Activated CD8-positive, alpha-beta memory T cell treated with anti-CD3 and anti-CD28 coated beads, Interleukin-2, amount 50 U/mL, for 24 hours (primary cell): Measurements from ENCODE around the gene FRYL.
"Not testable (repeated sequence)": the region's sequence is repeated elsewhere in the genome, so short reads cannot be mapped to it uniquely, and the experiment has no call there.

Experiments used
- DNase-seq: peaks from one replicate; pipeline ENCODE4 v3.0.0-alpha.2; 2020; ENCODE audit errors: extremely low read depth

FRYL gene

GRCh38 chr4:48664938-48665337 is 115.1 kb downstream of the FRYL start:
- DNase-seq: no peak

GRCh38 chr4:48661391-48661790 is 118.7 kb downstream of the FRYL start:
- no peak for DNase-seq

- no peak for DNase-seq
Measured at GRCh38 chr4:48660347-48660746, 119.7 kb downstream of the FRYL start.

GRCh38 chr4:48654015-48654664 is 125.9 kb downstream of the FRYL start:
- DNase-seq: no peak

- DNase-seq: no peak
Measured at GRCh38 chr4:48653217-48654014, 126.7 kb downstream of the FRYL start.

- DNase-seq: no peak
Measured at GRCh38 chr4:48651914-48652313, 128.2 kb downstream of the FRYL start.

GRCh38 chr4:48649505-48649904 is 130.6 kb downstream of the FRYL start:
- no peak for DNase-seq

GRCh38 chr4:48645225-48645794 is 134.8 kb downstream of the FRYL start:
- no peak for DNase-seq

- DNase-seq: no peak
Measured at GRCh38 chr4:48642421-48643374, 137.4 kb downstream of the FRYL start.

GRCh38 chr4:48641401-48641800 is 138.7 kb downstream of the FRYL start:
- DNase-seq: no peak

GRCh38 chr4:48640699-48641098 is 139.4 kb downstream of the FRYL start:
- DNase-seq: no peak

GRCh38 chr4:48640225-48640624 is 139.9 kb downstream of the FRYL start:
- no peak for DNase-seq

GRCh38 chr4:48639807-48640206 is 140.3 kb downstream of the FRYL start:
- no peak for DNase-seq

- not testable (repeated sequence) for DNase-seq
Measured at GRCh38 chr4:48638586-48638985, 141.5 kb downstream of the FRYL start.

- no peak for DNase-seq
Measured at GRCh38 chr4:48636911-48637310, 143.2 kb downstream of the FRYL start.

- no peak for DNase-seq
Measured at GRCh38 chr4:48635980-48636379, 144.1 kb downstream of the FRYL start.

- DNase-seq: no peak
Measured at GRCh38 chr4:48635310-48635709, 144.8 kb downstream of the FRYL start.

GRCh38 chr4:48634688-48635308 is 145.3 kb downstream of the FRYL start:
- no peak for DNase-seq

GRCh38 chr4:48633657-48634056 is 146.4 kb downstream of the FRYL start:
- no peak for DNase-seq

GRCh38 chr4:48629458-48629857 is 150.6 kb downstream of the FRYL start:
- DNase-seq: no peak

GRCh38 chr4:48623182-48623780 is 156.8 kb downstream of the FRYL start:
- DNase-seq: no peak
